Fibroblast of mammary gland (primary cell): ENCODE results near the gene SENP3.

ENCODE experiments used
- DNase-seq: peaks from one replicate; pipeline ENCODE4 v3.0.0-alpha.2; 2010; ENCODE audit warnings: low read depth
- H3K4me3 ChIP-seq: 2 replicates; pipeline ENCODE4 v1.5.1; 2011; ENCODE audit warnings: low read depth, mild to moderate bottlenecking, low read length, moderate library complexity; ENCODE audit not compliant: control insufficient read depth
- CTCF ChIP-seq: conservative IDR thresholded peaks from 2 replicates; pipeline ENCODE4 v1.5.1; 2011; ENCODE audit warnings: low read depth, low read length, inconsistent platforms; ENCODE audit not compliant: control insufficient read depth, insufficient read depth

SENP3 gene

GRCh38 chr17:7580604-7581575 lies 19.2 kb downstream of the SENP3 start:
- no peak overlapping the region for H3K4me3 ChIP-seq

GRCh38 chr17:7582396-7583252 lies 20.9 kb downstream of the SENP3 start:
- no peak overlapping the region for H3K4me3 ChIP-seq
- no peak for TF ChIP-seq CTCF
- no peak for DNase-seq

More at GRCh38 chr17:7580604-7581575, 19.2 kb downstream of the SENP3 start:
- no peak for DNase-seq
- no peak for TF ChIP-seq CTCF

- peak; percentile 99 for DNase-seq
- peak within 1 kb of the TSS; percentile 94 for H3K4me3 ChIP-seq
- TF ChIP-seq CTCF = no peak
Measured at GRCh38 chr17:7583253-7584109, 21.8 kb downstream of the SENP3 start, which contains the start of gene MPDU1. Gene MPDU1 (plus strand): TSS chr17:7583852. CDS start chr17:7583863, 11 bp downstream.

- no peak for DNase-seq
- TF ChIP-seq CTCF = peak; percentile 13
- H3K4me3 ChIP-seq = no peak overlapping the region
Measured at GRCh38 chr17:7586673-7587419, 25.1 kb downstream of the SENP3 start.

GRCh38 chr17:7587420-7588151 lies 25.9 kb downstream of the SENP3 start:
- DNase-seq = peak; percentile 95
- no peak overlapping the region for H3K4me3 ChIP-seq
- no peak for TF ChIP-seq CTCF
